Mucosa of stomach (tissue), 1 donor: Measurements from ENCODE around the gene ADRA2B.
"Not testable (repeated sequence)": the region's sequence is repeated elsewhere in the genome, so short reads cannot be mapped to it uniquely, and the experiment has no call there.

Experiments used
- H3K27me3 ChIP-seq: one replicate; pipeline ENCODE4 v1.7.0; 2013; ENCODE audit warnings: mild to moderate bottlenecking, low read length; ENCODE audit not compliant: control insufficient read depth, insufficient read depth
- H3K36me3 ChIP-seq: one replicate; pipeline ENCODE4 v1.7.0; 2013; ENCODE audit warnings: low read length; ENCODE audit not compliant: control insufficient read depth, insufficient read depth
- H3K4me1 ChIP-seq: one replicate; pipeline ENCODE4 v1.7.0; 2013; ENCODE audit warnings: mild to moderate bottlenecking, low read length; ENCODE audit not compliant: control insufficient read depth, insufficient read depth
- H3K4me3 ChIP-seq: one replicate; pipeline ENCODE4 v1.7.0; 2013; ENCODE audit warnings: low read length
- H3K9ac ChIP-seq: one replicate; pipeline ENCODE4 v1.7.0; 2013; ENCODE audit warnings: mild to moderate bottlenecking, low read length, moderate library complexity
- H3K9me3 ChIP-seq: one replicate; pipeline ENCODE4 v1.7.0; 2013; ENCODE audit warnings: mild to moderate bottlenecking, low read length, moderate library complexity; ENCODE audit not compliant: control insufficient read depth
- donor health status: Pancreatic carcinoma.

The ADRA2B gene

GRCh38 chr2:96083064-96083939 is 33.1 kb downstream of the ADRA2B start:
- Histone ChIP-seq H3K4me1 (peaks cover under 1% of the 10 kb centered on the region), H3K27me3 (no peaks in the 10 kb centered on the region), H3K9ac (no peak overlapping the region), H3K36me3 (no peaks in the 10 kb centered on the region), H3K9me3 (no peaks in the 10 kb centered on the region), H3K4me3 (no peak overlapping the region)

- Histone ChIP-seq H3K9ac (no peak overlapping the region), H3K4me1 (no peaks in the 10 kb centered on the region), H3K36me3 (no peaks in the 10 kb centered on the region), H3K27me3 (no peaks in the 10 kb centered on the region), H3K9me3 (no peaks in the 10 kb centered on the region), H3K4me3 (no peak overlapping the region)
These were observed 33.9 kb downstream of the ADRA2B start for GRCh38 chr2:96082211-96083063.

DNA sequence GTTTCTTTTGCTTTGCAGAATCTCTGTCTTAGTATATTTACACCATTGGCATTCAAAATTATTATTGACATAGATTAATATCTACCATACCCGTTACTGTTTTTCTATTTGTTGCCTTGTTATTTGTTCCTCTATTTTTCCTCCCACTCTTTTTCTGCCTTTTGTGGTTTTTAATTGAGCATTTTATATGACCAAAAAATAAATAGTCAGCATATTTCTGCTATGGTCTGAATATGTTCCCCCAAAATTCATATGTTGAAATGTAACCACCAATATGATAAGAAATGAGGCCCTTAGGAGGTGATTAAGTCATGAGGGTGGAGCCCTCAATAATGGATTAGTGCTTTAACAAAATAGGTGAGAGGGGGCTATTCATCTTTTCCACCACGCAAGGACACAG is 35.3 kb downstream of the ADRA2B start:
- Histone ChIP-seq H3K9ac (no peak overlapping the region), H3K36me3 (no peaks in the 10 kb centered on the region), H3K4me3 (no peak overlapping the region), H3K27me3 (no peaks in the 10 kb centered on the region), H3K9me3 (no peaks in the 10 kb centered on the region), H3K4me1 (no peaks in the 10 kb centered on the region)

- Histone ChIP-seq H3K9ac (no peak overlapping the region), H3K4me3 (no peak overlapping the region)
These were observed 41.1 kb downstream of the ADRA2B start for GRCh38 chr2:96075199-96075771.

GRCh38 chr2:96074156-96074555 is 42.2 kb downstream of the ADRA2B start:
- Histone ChIP-seq H3K9ac (no peak overlapping the region), H3K36me3 (no peaks in the 10 kb centered on the region), H3K4me3 (no peak overlapping the region), H3K4me1 (no peaks in the 10 kb centered on the region), H3K9me3 (no peaks in the 10 kb centered on the region), H3K27me3 (no peaks in the 10 kb centered on the region)

More at GRCh38 chr2:96075199-96075771, 41.1 kb downstream of the ADRA2B start:
- Histone ChIP-seq H3K27me3 (no peaks in the 10 kb centered on the region), H3K9me3 (no peaks in the 10 kb centered on the region), H3K4me1 (no peaks in the 10 kb centered on the region), H3K36me3 (no peaks in the 10 kb centered on the region)

GRCh38 chr2:96073170-96073775 is 43.1 kb downstream of the ADRA2B start:
- Histone ChIP-seq H3K27me3 (no peaks in the 10 kb centered on the region), H3K4me3 (no peak overlapping the region), H3K36me3 (no peaks in the 10 kb centered on the region), H3K4me1 (no peaks in the 10 kb centered on the region), H3K9me3 (no peaks in the 10 kb centered on the region), H3K9ac (no peak overlapping the region)

- Histone ChIP-seq H3K9me3 (no peaks in the 10 kb centered on the region), H3K36me3 (no peaks in the 10 kb centered on the region), H3K4me3 (no peak overlapping the region), H3K4me1 (peaks cover 5% of the 10 kb centered on the region), H3K9ac (no peak overlapping the region), H3K27me3 (no peaks in the 10 kb centered on the region)
These were observed 43.6 kb downstream of the ADRA2B start for GRCh38 chr2:96072746-96073145.

DNA sequence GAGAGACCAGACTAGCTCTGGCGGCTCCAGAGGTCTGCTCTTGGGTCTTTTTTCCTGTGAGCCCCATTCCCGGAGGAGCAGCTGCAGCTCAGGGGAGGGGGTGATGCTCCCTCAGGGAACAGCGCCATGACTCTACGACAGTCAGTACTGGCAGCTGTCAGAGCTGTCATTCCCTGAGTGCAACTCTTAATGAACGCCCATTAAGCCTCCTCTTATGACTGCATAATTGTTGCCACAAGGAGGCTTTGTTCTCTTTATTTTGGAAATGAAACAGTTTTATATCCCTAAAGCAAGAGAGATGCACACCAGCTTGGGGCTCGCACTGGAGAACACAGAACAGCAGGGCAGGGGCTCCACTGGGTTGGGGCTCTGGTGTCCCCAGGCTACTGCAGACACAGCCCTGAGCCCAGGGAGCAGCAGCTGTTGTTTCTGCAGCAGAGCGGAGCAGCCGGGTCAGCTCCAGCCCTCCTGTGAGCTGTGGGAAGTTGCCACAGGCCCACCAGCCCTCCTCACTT is 44.3 kb downstream of the ADRA2B start:
- not testable (repeated sequence) for H3K36me3 ChIP-seq, H3K4me1 ChIP-seq, H3K4me3 ChIP-seq, H3K27me3 ChIP-seq, H3K9ac ChIP-seq, H3K9me3 ChIP-seq

DNA sequence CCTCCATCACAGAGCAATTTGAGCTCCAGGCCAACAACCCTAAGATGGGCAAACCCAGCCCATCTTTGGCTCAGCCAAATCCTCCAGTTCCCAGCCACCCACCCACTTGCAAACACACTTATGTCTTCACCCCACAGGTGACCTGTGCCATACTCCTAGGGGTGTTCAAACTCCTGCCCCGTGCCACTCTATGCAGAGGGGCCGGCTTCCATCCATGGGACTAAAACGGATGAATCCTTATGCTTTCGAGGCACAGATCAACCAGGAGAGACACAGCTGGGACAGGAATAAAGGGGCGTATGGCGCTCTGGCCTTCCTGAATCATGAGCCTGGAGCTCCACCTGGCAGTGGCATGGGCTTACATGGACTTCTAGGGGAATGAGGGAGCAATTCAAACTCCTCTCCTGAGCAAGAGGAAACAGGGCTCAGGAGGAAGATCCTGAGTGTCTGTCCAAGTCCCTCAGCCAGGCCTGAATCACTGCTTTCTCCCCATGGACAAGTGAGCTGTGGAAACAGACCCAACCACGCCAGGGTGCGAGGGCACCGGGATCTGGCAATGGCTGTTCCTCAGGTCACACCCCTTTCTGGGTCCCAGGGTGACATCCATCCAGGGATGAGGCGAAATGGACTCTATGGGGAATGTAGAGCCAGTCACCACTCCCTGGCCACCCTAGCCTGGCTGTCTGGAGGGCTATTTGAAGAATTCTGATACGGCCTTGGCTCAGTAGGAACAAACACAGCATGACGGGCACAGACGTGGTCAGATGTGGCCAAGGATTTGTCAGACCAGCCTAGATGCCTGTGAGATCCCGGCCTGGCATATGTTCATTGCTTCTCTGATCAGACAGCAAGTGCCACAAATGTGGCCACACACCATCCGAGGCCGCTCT is 45.0 kb downstream of the ADRA2B start:
- H3K9ac ChIP-seq, H3K36me3 ChIP-seq, H3K9me3 ChIP-seq, H3K27me3 ChIP-seq, H3K4me1 ChIP-seq, H3K4me3 ChIP-seq: not testable (repeated sequence)

DNA sequence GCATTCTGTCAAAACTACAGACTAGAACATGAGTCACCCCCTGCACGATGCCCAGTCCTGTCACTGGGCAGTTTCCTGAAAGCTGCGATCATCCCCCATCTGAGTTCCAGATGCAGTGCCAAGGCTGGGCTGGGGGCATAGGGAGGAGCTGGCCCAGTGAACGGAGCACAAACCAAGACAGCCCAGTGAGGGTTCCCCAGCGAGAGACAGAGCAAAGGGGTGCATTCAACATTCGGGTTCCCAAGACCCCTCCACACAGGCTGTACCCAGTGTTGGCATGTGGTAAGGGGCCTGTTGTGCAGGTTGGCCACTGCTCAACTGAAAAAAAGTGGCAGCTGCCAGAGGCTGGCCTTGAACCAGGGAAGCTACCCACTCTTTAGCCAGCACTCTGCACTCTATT is 46.0 kb downstream of the ADRA2B start:
- not testable (repeated sequence) for H3K36me3 ChIP-seq, H3K9me3 ChIP-seq, H3K4me3 ChIP-seq, H3K27me3 ChIP-seq, H3K9ac ChIP-seq, H3K4me1 ChIP-seq

DNA sequence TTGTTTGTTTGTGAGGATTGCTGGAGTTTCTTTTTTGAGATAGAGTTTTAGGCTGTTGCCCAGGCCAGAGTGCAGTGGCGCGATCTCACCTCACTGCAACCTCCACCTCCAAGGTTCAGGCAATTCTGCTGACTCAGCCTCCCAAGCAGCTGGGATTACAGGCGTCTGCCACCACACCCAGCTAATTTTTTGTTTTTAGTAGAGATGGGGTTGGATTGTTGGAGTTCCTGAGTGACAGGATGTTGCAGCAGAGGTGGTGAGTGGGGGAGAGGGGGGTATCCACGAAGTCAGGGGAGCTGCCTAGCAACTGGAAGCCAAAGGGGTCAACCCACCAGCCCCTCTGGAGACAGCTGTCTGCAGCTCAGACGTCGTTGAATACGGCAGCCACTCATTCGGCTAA is 46.5 kb downstream of the ADRA2B start:
- H3K27me3 ChIP-seq, H3K9me3 ChIP-seq, H3K4me3 ChIP-seq, H3K4me1 ChIP-seq, H3K36me3 ChIP-seq, H3K9ac ChIP-seq: not testable (repeated sequence)
